GM10248 (cell line): Measurements from ENCODE around the gene CHDH.

Experiments used
- CTCF ChIA-PET: fragments of 300-600 bp; sonication (Branson Sonifier 250); formaldehyde crosslinking; extraction: SDS; loops from one replicate; lab custom pipeline; 2021; ENCODE audit warnings: antibody characterized with exemption; lab: Yijun Ruan, JAX
- POLR2A ChIA-PET: fragments of 350-650 bp; sonication (Branson Sonifier 250); formaldehyde crosslinking; extraction: SDS; loops from one replicate; lab custom pipeline; 2020; ENCODE audit warnings: antibody characterized with exemption; lab: Yijun Ruan, JAX
- DNase-seq: peaks from one replicate; pipeline ENCODE4 v3.0.0; 2012; ENCODE audit errors: extremely low spot score
- CTCF ChIP-seq: IDR thresholded peaks from 2 replicates; pipeline ENCODE4 v1.5.1; 2012; ENCODE audit warnings: mild to moderate bottlenecking, low read depth; ENCODE audit errors: extremely low read depth, missing control alignments, control extremely low read depth

The CHDH gene

GRCh38 chr3:53856964-53857363 is 10.7 kb upstream of the CHDH start:
- TF ChIP-seq CTCF, result no peak
- ChIA-PET POLR2A (no interaction called here), CTCF (interaction anchor here (1.1 kb wide), 1 partner anchor 9 kb away, joined by 4 read pairs; no protein-coding TSS in a partner anchor)
- DNase-seq, result no peak

GRCh38 chr3:53850895-53851294 is 4.7 kb upstream of the CHDH start:
- no peak for DNase-seq
- POLR2A ChIA-PET, result no interaction called here
- CTCF ChIA-PET, result interaction anchor here (0.9 to 1.4 kb wide), 2 partner anchors 21 to 141 kb away, joined by 3 read pairs; no protein-coding TSS in a partner anchor
- no peak for TF ChIP-seq CTCF

GRCh38 chr3:53849916-53850315 is 3.7 kb upstream of the CHDH start:
- DNase-seq, result no peak
- ChIA-PET CTCF (no interaction called here), POLR2A (no interaction called here)
- TF ChIP-seq CTCF, result no peak

GRCh38 chr3:53846851-53847155 is 584 bp upstream of the CHDH start:
- ChIA-PET POLR2A (no interaction called here), CTCF (interaction anchor here (1.6 kb wide), 1 partner anchor 10 kb away, joined by 4 read pairs; no protein-coding TSS in a partner anchor)
- no peak for DNase-seq
- no peak for TF ChIP-seq CTCF

GRCh38 chr3:53845881-53846133 is 412 bp downstream of the CHDH start:
- no peak for TF ChIP-seq CTCF
- DNase-seq, result no peak
- POLR2A ChIA-PET, result no interaction called here
- CTCF ChIA-PET, result interaction anchor here (0.6 to 1.5 kb wide), 3 partner anchors 10 to 21 kb away, joined by 3 read pairs; no protein-coding TSS in a partner anchor

GRCh38 chr3:53845103-53845880 is 927 bp downstream of the CHDH start:
- POLR2A ChIA-PET, result no interaction called here
- TF ChIP-seq CTCF, result peak; percentile 3
- CTCF ChIA-PET, result interaction anchor here (0.6 to 2.0 kb wide), 5 partner anchors 8 to 22 kb away, joined by 3 to 11 read pairs (median 3); no protein-coding TSS in a partner anchor
- peak; percentile 64 for DNase-seq
